SK-N-SH treated with all-trans-retinoic acid at 6 μM for 48 hours (cell line): ENCODE results near the gene NFATC2IP.

Source experiments
- OSR1 ChIP-seq: fragments of 250-450 bp; sonication (Bioruptor Pico); IDR thresholded peaks from 2 replicates; pipeline ENCODE4 v1.8.0; 2022; ENCODE audit warnings: moderate library complexity, mild to moderate bottlenecking, inconsistent platforms
- TCF4 ChIP-seq: fragments of 250-450 bp; sonication (Bioruptor Pico); IDR thresholded peaks from 2 replicates; pipeline ENCODE4 v1.8.0; 2021; ENCODE audit warnings: mild to moderate bottlenecking, moderate library complexity, borderline replicate concordance
- TOX ChIP-seq: fragments of 250-450 bp; sonication (Bioruptor Pico); IDR thresholded peaks from 2 replicates; pipeline ENCODE4 v1.8.0; 2021; ENCODE audit warnings: mild to moderate bottlenecking, moderate library complexity, borderline replicate concordance
- ZFP30 ChIP-seq: fragments of 450-650 bp; formaldehyde crosslinking; IDR thresholded peaks from 2 replicates; pipeline ENCODE4 v1.5.0; 2022; ENCODE audit warnings: mild to moderate bottlenecking, moderate library complexity
- ZNF70 ChIP-seq: fragments of 450-650 bp; formaldehyde crosslinking; IDR thresholded peaks from 2 replicates; pipeline ENCODE4 v1.5.0; 2020; ENCODE audit warnings: mild to moderate bottlenecking, moderate library complexity
- TF ChIP-seq, protein P1 (sequence below): fragments of 250-450 bp; sonication (Bioruptor Pico); IDR thresholded peaks from 2 replicates; pipeline ENCODE4 v1.5.1; 2020; ENCODE audit warnings: low read depth, mild to moderate bottlenecking, moderate library complexity
- TF ChIP-seq, protein P2 (sequence below): fragments of 250-450 bp; sonication (Bioruptor Pico); IDR thresholded peaks from 2 replicates; pipeline ENCODE4 v1.8.0; 2020; ENCODE audit warnings: mild to moderate bottlenecking, moderate library complexity, borderline replicate concordance

DNA sequence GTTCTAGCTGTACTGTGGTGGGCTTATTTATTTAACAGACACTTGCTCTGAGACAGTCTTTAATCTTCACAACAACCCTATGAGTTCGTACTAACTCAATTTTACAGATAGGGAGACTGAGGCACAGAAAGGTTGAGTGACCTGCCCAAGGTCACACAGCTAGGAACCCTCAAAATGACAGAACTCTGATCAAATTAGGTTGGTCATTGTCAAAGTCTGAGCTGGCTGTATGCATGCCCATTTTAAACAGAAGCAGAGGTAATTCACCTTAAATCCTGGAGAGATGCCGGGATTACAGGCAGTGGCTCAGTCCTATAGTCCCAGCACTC lies 59.1 kb downstream of the NFATC2IP start:
- TF ChIP-seq OSR1 (CRISPR knock-in tag): no peak
- TF ChIP-seq TCF4: no peak
- no peak for TF ChIP-seq TOX (CRISPR knock-in tag)
- no peak for TF ChIP-seq ZFP30 (CRISPR knock-in tag)
- TF ChIP-seq ZNF70: no peak
- TF ChIP-seq, protein P1, sequence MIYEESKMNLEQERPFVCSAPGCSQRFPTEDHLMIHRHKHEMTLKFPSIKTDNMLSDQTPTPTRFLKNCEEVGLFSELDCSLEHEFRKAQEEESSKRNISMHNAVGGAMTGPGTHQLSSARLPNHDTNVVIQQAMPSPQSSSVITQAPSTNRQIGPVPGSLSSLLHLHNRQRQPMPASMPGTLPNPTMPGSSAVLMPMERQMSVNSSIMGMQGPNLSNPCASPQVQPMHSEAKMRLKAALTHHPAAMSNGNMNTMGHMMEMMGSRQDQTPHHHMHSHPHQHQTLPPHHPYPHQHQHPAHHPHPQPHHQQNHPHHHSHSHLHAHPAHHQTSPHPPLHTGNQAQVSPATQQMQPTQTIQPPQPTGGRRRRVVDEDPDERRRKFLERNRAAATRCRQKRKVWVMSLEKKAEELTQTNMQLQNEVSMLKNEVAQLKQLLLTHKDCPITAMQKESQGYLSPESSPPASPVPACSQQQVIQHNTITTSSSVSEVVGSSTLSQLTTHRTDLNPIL: no peak
- TF ChIP-seq, protein P2, sequence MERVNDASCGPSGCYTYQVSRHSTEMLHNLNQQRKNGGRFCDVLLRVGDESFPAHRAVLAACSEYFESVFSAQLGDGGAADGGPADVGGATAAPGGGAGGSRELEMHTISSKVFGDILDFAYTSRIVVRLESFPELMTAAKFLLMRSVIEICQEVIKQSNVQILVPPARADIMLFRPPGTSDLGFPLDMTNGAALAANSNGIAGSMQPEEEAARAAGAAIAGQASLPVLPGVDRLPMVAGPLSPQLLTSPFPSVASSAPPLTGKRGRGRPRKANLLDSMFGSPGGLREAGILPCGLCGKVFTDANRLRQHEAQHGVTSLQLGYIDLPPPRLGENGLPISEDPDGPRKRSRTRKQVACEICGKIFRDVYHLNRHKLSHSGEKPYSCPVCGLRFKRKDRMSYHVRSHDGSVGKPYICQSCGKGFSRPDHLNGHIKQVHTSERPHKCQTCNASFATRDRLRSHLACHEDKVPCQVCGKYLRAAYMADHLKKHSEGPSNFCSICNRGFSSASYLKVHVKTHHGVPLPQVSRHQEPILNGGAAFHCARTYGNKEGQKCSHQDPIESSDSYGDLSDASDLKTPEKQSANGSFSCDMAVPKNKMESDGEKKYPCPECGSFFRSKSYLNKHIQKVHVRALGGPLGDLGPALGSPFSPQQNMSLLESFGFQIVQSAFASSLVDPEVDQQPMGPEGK (CRISPR knock-in tag): no peak
